ENCODE results near the gene SGIP1.
"Not testable (repeated sequence)": the region's sequence is repeated elsewhere in the genome, so short reads cannot be mapped to it uniquely, and the experiment has no call there.

The SGIP1 gene

DNA sequence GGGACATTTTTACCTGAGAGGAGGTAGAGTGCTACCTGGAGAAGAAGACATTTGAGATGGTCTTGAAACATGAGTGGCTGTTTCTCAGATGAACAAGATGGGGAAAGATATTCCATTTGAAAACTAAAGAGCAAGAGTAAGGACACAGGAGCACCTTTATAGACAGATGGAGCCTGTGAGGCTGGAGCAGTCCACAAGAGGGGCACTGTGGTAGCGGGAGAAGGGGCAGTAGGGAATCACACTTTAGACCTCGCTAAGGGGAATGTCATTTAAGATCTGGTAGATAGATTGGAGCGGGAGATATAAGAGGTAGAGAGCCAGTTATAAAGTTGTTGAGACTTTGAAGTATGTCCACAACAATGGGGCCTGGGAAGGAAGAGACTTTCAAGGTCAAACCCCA is 241.7 kb downstream of the SGIP1 start:
- DNase-seq (ENCODE audit: low read depth) = no peak
- H3K4me3 ChIP-seq (ENCODE audit: low read depth, low read length) = no peak overlapping the region
- TF ChIP-seq CTCF (IDR thresholded peaks at IDR 0.05; ENCODE audit: low read depth, low read length, missing control alignments) = no peak

GRCh38 chr1:66777831-66778230 is 243.9 kb downstream of the SGIP1 start:
- DNase-seq (ENCODE audit: low read depth) = no peak
- no peak overlapping the region for H3K4me3 ChIP-seq (ENCODE audit: low read depth, low read length)
- no peak for TF ChIP-seq CTCF (IDR thresholded peaks at IDR 0.05; ENCODE audit: low read depth, low read length, missing control alignments)

GRCh38 chr1:66778266-66778665 is 244.3 kb downstream of the SGIP1 start:
- DNase-seq (ENCODE audit: low read depth) = no peak
- H3K4me3 ChIP-seq (ENCODE audit: low read depth, low read length) = no peak overlapping the region
- TF ChIP-seq CTCF (IDR thresholded peaks at IDR 0.05; ENCODE audit: low read depth, low read length, missing control alignments) = no peak

DNA sequence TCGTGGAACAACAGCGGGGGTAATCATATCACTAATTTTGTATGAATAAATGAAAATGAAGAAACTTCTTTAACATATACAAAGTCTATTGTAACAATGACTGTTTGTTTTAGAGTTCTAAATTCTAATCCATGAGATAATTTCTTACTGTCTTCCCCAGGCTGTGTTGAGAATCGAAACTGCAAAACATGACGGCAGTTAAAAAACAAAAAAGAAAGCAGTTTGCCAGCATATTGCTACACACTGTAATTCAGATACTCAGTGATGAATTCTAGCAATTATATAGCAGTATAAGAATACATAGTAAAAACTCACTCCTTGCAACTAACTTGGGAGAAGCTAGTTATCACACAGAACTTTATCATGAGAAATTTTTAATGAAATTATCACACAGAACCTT is 245.0 kb downstream of the SGIP1 start:
- H3K4me3 ChIP-seq (ENCODE audit: low read depth, low read length) = no peak overlapping the region
- TF ChIP-seq CTCF (IDR thresholded peaks at IDR 0.05; ENCODE audit: low read depth, low read length, missing control alignments) = no peak
- no peak for DNase-seq (ENCODE audit: low read depth)

- DNase-seq (ENCODE audit: low read depth) = no peak
- no peak overlapping the region for H3K4me3 ChIP-seq (ENCODE audit: low read depth, low read length)
- TF ChIP-seq CTCF (IDR thresholded peaks at IDR 0.05; ENCODE audit: low read depth, low read length, missing control alignments) = no peak
These were observed 245.6 kb downstream of the SGIP1 start for GRCh38 chr1:66779475-66780078.

- DNase-seq (ENCODE audit: low read depth); H3K4me3 ChIP-seq (ENCODE audit: low read depth, low read length): not testable (repeated sequence)
These were observed 251.8 kb downstream of the SGIP1 start for GRCh38 chr1:66785800-66786199.

DNA sequence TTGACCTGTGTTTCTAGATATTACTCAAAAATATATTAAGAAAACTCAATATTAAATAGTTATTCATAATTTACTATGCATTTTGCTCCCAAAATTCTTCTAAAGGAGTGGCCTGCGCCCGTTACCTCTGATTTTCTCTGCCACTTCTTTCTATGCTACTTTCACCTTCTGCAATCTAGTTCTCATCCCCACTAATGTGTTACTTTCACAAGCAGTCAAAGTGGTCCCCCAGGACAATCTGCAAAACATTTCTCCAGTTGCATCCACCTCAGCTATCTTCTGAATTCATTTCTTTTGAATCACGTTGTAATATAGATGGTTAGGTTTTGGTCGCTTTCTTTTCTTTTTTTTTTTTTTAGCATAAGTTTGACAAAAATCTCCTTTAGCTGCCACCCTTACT is 253.7 kb downstream of the SGIP1 start:
- no peak for TF ChIP-seq CTCF (IDR thresholded peaks at IDR 0.05; ENCODE audit: low read depth, low read length, missing control alignments)
- H3K4me3 ChIP-seq (ENCODE audit: low read depth, low read length) = no peak overlapping the region
- no peak for DNase-seq (ENCODE audit: low read depth)
